SK-N-SH treated with all-trans-retinoic acid at 6 μM for 48 hours (cell line): ENCODE results near the gene FRMPD2.

Experiments used
- BACH2 ChIP-seq: fragments of 250-450 bp; sonication (Bioruptor Pico); IDR thresholded peaks from 2 replicates; pipeline ENCODE4 v1.9.0; 2021; ENCODE audit warnings: mild to moderate bottlenecking, borderline replicate concordance
- GLIS3 ChIP-seq: fragments of 250-450 bp; sonication (Bioruptor Pico); IDR thresholded peaks from 2 replicates; pipeline ENCODE4 v1.5.0; 2020; ENCODE audit warnings: mild to moderate bottlenecking, moderate library complexity
- ISL1 ChIP-seq: fragments of 250-450 bp; sonication (Bioruptor Pico); IDR thresholded peaks from 2 replicates; pipeline ENCODE4 v2.1.2; 2022; ENCODE audit warnings: mild to moderate bottlenecking, moderate library complexity
- RARB ChIP-seq: fragments of 250-450 bp; sonication (Bioruptor Pico); IDR thresholded peaks from 2 replicates; pipeline ENCODE4 v1.8.0; 2021; ENCODE audit warnings: mild to moderate bottlenecking, moderate library complexity
- ZFP3 ChIP-seq: fragments of 250-450 bp; sonication (Bioruptor Pico); IDR thresholded peaks from 2 replicates; pipeline ENCODE4 v1.5.0; 2020; ENCODE audit warnings: mild to moderate bottlenecking, moderate library complexity
- ZNF8 ChIP-seq: fragments of 450-650 bp; formaldehyde crosslinking; IDR thresholded peaks from 2 replicates; pipeline ENCODE4 v1.5.0; 2020; ENCODE audit warnings: mild to moderate bottlenecking, moderate library complexity
- TF ChIP-seq, protein P1 (sequence below): fragments of 250-450 bp; sonication (Bioruptor Pico); IDR thresholded peaks from 2 replicates; pipeline ENCODE4 v1.8.0; 2020; ENCODE audit warnings: mild to moderate bottlenecking, moderate library complexity, borderline replicate concordance
- TF ChIP-seq, protein P2 (sequence below): fragments of 250-450 bp; sonication (Bioruptor Pico); IDR thresholded peaks from 2 replicates; pipeline ENCODE4 v1.5.1; 2021; ENCODE audit warnings: mild to moderate bottlenecking, moderate library complexity
- TF ChIP-seq, protein P3 (sequence below): fragments of 250-450 bp; sonication (Bioruptor Pico); IDR thresholded peaks from 2 replicates; pipeline ENCODE4 v1.8.0; 2021; ENCODE audit warnings: low read depth, mild to moderate bottlenecking, moderate library complexity, borderline replicate concordance

DNA sequence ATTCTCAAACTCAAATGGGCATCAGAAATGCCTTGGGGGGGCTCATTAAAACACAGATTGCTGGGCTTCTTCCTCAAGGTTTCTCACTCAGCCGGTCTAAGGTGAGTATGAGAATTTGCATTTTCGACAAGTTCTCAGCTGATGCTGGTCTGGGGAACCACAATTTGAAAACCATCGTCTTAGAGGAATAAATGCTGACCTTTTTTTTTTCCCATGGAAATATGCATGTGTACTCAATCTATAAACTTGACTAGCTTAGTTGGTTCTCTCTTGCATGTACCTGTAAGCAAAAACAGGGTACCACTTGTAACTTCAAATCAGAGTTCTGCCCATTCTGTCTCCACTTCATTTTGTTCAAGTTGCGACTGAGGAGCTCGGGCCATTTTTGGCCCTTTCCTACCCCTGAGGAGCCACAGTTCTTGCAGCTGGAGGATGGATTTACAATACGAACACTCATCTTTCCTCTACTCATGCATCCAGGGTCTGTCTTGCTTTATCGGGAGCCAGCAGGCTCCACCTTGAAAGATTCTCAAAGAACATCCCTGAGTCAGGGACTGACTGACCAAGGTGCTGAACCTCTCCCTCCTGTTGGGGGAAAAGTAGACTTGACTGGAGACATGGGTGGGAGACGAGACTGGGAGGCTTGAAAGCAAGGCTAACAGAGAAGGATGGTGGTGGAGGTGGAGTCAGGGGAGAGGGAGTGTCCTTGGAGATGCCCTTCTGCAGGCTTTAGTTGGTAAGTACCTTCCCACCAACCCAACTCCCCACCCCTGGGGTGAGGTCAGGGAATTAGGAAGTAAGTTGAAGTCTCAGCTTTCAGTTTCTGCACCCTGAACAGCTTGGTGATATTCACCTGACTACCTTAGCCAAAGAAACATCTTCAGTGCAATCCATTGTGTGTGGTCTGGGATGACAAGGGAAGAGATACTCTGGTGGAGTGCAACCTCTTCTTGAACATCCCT, 28.3 kb upstream of the FRMPD2 start:
- TF ChIP-seq, protein P1, sequence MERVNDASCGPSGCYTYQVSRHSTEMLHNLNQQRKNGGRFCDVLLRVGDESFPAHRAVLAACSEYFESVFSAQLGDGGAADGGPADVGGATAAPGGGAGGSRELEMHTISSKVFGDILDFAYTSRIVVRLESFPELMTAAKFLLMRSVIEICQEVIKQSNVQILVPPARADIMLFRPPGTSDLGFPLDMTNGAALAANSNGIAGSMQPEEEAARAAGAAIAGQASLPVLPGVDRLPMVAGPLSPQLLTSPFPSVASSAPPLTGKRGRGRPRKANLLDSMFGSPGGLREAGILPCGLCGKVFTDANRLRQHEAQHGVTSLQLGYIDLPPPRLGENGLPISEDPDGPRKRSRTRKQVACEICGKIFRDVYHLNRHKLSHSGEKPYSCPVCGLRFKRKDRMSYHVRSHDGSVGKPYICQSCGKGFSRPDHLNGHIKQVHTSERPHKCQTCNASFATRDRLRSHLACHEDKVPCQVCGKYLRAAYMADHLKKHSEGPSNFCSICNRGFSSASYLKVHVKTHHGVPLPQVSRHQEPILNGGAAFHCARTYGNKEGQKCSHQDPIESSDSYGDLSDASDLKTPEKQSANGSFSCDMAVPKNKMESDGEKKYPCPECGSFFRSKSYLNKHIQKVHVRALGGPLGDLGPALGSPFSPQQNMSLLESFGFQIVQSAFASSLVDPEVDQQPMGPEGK (CRISPR knock-in tag): no peak
- TF ChIP-seq, protein P2, sequence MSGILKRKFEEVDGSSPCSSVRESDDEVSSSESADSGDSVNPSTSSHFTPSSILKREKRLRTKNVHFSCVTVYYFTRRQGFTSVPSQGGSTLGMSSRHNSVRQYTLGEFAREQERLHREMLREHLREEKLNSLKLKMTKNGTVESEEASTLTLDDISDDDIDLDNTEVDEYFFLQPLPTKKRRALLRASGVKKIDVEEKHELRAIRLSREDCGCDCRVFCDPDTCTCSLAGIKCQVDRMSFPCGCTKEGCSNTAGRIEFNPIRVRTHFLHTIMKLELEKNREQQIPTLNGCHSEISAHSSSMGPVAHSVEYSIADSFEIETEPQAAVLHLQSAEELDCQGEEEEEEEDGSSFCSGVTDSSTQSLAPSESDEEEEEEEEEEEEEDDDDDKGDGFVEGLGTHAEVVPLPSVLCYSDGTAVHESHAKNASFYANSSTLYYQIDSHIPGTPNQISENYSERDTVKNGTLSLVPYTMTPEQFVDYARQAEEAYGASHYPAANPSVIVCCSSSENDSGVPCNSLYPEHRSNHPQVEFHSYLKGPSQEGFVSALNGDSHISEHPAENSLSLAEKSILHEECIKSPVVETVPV (CRISPR knock-in tag): no peak
- TF ChIP-seq ZNF8 (no peak), RARB (CRISPR knock-in tag) (no peak), GLIS3 (CRISPR knock-in tag) (no peak), ISL1 (CRISPR knock-in tag) (no peak), ZFP3 (CRISPR knock-in tag) (no peak), BACH2 (CRISPR knock-in tag) (no peak)
- TF ChIP-seq, protein P3, sequence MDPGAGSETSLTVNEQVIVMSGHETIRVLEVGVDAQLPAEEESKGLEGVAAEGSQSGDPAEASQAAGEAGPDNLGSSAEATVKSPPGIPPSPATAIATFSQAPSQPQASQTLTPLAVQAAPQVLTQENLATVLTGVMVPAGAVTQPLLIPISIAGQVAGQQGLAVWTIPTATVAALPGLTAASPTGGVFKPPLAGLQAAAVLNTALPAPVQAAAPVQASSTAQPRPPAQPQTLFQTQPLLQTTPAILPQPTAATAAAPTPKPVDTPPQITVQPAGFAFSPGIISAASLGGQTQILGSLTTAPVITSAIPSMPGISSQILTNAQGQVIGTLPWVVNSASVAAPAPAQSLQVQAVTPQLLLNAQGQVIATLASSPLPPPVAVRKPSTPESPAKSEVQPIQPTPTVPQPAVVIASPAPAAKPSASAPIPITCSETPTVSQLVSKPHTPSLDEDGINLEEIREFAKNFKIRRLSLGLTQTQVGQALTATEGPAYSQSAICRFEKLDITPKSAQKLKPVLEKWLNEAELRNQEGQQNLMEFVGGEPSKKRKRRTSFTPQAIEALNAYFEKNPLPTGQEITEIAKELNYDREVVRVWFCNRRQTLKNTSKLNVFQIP (CRISPR knock-in tag): no peak
